Kasumi-1 (cell line): ENCODE results near the gene ILF3.
A peak's percentile ranks its signal among the peaks of the same experiment; 100 is the strongest.

ENCODE experiments used
- DNase-seq, 2 experiments: peaks; one replicate each; lab custom pipeline; 2025; lab: John Stamatoyannopoulos, UW

The ILF3 gene

DNA sequence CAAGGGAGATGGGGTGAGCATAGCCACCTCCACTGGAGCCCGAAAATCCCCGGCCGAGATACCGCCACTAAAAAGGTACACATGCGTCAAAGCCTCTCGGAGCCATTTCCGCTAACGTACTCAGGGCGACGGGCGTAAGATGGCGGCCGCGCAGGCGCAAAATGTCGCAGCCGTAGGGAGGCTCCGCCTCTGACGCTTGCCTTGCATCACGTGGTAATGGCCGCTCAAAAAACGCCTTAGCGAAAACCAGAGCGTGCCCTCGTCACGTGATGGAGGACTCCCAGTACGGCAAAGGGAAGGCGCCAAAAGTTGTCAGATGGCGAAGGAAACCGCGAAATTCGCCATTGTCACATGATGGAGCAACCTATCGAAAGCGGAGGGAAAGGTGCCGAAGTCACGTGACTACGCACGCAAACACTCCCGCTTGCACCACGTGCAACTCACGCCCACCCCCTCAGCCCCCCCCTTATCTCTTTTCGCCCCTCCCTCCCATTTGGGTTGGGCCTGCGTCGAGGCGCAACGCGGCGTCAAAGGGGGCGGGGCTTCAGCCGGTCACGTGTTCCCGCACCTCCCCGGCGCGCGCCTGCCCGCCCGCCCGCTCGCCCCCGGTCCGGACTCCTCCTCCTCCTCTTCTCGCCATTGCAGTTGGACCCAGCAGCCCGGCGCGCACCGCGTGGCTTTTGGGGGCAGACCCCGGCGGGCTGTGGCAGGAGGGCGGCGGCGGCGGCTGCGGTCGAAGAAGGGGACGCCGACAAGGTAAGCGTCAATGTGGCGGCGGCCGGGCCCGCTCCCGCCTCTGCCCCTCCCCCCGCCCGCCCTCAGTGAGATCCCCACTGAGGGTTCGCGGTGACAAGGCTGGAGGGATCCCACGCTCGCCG lies at the start of gene ILF3:
Gene ILF3 (plus strand): TSS at position 615 of the 878 bp plus-strand sequence. CDS start 16,260 bp downstream, outside the sequence.
- DNase-seq = peak; percentile 98 to 99

DNA sequence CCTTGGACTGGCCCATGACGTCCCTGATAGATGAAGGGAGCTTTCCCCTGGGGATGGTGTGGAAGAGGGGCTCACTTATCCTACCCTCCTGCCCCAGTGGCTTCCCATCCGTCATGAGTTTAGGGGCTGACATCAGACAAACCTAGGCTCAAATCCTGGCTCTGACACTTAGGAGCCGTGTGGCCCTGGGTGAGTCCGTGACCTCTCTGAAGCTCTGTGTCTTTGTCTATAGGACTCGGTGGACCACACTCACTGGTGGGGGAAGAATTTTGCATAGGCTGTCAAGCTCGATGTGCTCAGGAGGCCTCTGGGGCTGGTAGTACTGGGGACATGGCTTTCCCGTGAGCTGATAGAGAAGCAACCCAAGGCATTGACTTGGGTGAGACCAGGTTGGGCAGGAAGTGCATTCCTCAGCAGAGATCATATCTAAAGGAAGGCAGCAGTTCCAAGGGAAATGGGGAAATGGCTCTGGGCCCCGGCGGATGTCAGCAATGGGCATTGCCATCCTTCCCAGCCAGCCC lies 49.6 kb upstream of the ILF3 start:
- DNase-seq = peak in 1 of 2 experiments; percentile 49

DNA sequence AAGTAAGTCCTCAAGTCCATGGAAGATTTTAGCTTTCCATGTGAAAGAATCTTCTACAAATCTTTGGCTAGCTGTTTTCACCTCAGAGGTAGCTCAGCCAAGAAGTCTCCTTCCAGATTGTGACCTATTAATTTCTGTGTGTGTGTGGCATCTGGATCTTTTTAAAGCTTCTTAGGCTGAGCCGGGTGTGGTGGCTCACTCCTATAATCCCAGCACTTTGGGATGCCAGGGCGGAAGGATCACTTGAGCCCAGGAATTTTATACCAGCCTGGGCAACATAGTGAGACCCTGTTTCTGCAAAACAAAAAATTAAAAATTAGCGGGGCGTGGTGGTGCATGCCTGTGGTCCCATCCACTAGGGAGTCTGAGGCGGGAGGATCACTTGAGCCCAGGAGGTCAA lies 42.2 kb upstream of the ILF3 start:
- DNase-seq = no peak

- DNase-seq = no peak
Measured at GRCh38 chr19:10612499-10613119, 41.5 kb upstream of the ILF3 start.

- no peak for DNase-seq
Measured at GRCh38 chr19:10615429-10616023, 38.6 kb upstream of the ILF3 start.

- DNase-seq = no peak
Measured at GRCh38 chr19:10617409-10618121, 36.6 kb upstream of the ILF3 start.

DNA sequence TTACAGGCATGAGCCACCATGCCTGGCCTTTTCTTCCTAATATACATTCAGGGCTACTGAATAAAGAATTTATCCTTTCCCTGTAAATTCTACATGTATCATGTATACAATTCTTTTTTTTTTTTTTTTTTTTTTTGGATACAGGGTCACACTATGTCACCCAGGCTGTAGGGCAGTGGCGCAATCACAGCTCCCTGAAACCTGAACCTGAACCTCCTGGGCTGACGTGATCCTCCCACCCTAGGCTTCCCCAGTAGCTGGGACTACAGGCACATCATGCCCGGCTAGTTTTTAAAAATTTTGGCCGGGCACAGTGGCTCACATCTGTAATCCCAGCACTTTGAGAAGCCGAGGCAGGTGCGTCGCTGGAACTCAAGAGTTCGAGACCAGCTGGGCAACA lies 35.3 kb upstream of the ILF3 start:
- DNase-seq = no peak

DNA sequence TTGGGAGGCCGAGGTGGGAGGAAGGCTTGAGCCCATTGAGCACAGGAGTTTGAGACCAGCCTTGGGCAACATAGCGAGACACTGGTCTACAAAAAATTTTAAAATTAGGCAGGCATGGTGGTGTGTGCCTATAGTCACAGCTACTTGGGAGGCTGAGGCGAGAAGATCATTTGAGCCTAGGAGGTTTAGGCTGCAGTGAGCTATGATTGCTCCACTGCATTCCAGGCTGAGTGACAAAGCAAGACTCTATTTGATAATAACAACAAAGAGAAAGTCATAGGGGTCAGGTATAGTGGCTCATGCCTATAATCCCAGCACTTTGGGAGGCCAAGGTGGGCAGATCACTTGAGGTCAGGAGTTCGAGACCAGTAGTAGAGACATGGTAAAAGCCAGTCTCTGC lies 33.4 kb upstream of the ILF3 start:
- no peak for DNase-seq

DNA sequence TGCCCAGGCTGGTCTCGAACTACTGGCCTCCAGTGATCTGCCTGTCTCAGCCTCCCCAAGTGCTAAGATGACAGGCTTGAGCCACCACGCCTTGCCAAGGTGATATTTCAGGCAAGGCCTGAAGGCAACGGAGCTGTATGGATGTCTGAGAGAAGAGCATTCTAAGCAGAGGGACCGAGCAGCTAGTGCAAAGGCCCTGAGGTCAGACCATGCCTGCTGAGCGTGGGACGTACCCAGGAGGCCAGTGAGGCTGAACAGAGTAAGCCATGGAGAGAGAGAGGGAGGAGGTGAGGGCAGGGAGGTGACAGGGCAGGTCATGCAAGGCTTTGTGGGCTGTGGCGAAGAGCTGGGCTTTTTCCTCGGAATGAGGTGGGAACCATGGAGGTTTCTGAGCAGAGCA lies 32.2 kb upstream of the ILF3 start:
- no peak for DNase-seq

- no peak for DNase-seq
Measured at GRCh38 chr19:10624585-10624984, 29.6 kb upstream of the ILF3 start.

GRCh38 chr19:10625003-10625761 lies 29.0 kb upstream of the ILF3 start, which contains the start of gene SLC44A2:
SLC44A2 (plus strand) TSS chr19:10625553; CDS start chr19:10625634, 81 bp downstream.
- DNase-seq = no peak

DNA sequence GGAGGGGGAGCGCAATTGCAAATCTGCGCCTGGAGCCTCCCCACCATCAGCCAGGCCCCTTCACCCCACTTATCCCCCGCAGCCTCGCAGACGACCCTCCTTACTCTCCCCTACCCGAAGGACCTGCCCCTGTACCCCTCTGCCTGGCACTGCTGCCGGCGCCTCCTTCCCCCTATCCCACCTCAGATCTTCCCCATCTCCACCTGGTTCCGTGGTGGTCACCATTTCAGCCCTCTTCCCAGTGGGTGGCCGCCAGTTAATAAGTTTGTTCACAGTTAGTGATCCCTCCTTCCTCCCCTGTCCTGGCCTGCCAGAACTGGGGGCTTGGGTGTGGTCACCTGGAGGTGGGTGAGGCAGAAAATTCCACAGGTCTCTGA lies 28.4 kb upstream of the ILF3 start:
- no peak for DNase-seq

DNA sequence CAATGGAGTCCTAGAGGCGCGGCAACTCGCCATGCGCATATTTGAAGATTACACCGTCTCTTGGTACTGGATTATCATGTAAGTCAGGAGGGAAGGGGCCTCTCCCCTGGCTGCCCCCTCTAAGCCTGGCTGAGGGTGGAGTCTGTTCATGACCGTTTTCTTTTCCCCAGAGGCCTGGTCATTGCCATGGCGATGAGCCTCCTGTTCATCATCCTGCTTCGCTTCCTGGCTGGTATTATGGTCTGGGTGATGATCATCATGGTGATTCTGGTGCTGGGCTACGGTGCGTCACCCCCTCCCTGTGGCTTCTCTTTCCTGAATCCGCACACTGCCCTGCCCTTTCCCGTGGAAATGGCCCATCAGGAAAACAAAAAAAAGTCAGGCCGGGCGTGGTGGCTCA lies 22.3 kb upstream of the ILF3 start:
- no peak for DNase-seq

- no peak for DNase-seq
Measured at GRCh38 chr19:10634430-10634829, 19.7 kb upstream of the ILF3 start.

DNA sequence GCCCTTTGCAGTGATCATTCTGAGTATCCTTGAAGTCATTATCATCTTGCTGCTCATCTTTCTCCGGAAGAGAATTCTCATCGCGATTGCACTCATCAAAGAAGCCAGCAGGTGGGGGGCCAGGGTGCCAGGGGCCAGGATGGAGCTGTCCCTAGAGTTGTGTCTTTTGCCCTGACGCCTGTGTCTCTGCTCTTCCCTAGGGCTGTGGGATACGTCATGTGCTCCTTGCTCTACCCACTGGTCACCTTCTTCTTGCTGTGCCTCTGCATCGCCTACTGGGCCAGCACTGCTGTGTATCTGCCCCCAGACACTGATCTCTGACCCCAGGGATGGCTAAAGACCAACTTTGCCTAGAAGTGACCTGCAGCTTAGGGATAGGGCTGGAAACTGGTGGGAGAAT lies 19.2 kb upstream of the ILF3 start:
- no peak for DNase-seq

DNA sequence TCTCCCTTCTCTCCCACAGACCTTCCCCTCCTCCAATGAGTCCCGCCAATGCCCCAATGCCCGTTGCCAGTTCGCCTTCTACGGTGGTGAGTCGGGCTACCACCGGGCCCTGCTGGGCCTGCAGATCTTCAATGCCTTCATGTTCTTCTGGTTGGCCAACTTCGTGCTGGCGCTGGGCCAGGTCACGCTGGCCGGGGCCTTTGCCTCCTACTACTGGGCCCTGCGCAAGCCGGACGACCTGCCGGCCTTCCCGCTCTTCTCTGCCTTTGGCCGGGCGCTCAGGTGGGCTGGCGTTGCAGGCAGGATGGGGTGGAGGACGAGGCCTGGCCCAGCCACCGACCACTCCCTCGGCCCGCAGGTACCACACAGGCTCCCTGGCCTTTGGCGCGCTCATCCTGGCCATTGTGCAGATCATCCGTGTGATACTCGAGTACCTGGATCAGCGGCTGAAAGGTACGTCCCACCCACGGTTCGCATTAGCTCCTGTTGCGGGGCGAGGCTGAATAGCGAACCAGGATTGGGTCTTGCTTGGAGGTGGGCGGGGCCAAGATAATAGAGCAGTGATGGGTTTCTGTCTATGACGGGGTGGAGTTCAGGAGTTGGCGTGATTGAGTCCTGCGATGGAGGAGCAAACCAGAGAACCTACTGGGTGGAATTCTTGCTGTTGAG lies 17.7 kb upstream of the ILF3 start:
- DNase-seq = no peak

DNA sequence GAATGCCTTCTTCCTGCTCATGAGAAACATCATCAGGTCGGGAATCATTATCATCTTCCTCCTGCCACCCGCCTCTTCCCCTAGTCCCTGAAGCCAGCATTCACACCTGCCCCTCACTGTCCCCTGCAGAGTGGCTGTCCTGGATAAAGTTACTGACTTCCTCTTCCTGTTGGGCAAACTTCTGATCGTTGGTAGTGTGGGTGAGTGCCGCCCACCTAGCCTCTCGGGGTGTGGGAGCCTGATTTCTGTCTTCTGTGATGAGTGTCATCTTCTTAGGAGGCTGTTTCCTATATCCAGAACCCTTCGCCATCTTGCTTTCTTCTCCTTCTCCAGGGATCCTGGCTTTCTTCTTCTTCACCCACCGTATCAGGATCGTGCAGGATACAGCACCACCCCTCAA lies 16.3 kb upstream of the ILF3 start:
- no peak for DNase-seq

DNA sequence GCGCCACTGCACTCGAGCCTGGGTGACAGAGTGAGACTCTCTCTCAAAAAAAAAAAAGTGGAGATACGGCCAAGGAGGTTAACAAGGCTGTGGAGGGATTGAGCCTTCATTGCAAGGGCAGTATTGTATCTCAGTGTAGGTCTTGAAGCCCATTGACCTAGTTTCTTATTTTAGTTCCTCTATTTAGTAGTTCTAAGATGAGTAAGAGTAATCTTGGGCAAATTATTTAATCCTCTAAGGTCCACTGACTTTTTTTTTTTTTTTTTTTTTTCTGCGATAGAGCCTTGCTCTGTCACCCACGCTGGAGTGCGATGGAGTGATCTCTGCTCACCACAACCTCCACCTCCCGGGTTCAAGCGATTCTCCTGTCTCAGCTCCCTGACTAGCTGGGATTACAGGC lies 14.3 kb upstream of the ILF3 start:
- DNase-seq = peak; percentile 16 to 33

DNA sequence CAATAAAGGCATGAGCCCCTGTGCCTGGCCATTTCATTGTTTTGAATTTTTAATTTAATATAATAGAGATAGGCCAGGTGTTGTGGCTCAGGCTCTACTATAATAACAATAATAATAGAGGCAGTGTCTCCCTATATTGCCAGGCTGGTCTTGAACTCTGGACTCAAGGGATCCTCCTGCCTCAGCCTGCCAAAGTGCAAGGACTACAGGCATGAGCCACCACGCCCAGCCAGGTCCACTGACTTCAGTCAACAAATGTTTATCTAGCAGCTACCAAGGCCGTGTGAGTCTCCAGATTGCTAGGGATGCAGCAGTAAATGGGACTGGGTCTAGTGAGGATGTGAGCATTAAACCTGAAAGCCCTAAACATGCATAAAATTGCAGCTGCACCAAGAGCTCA lies 13.8 kb upstream of the ILF3 start:
- DNase-seq = no peak

GRCh38 chr19:10641248-10641647 lies 12.9 kb upstream of the ILF3 start:
- DNase-seq = no peak
